Stimulated activated naive B cell treated with anti-CD40 and anti-IgM and Interleukin-4, amounts not matched to agents 10 μg/mL and 1 μg/mL and 100 μg/mL, for 72 hours (primary cell): Measurements from ENCODE around the gene CYP1A1.

ENCODE experiments used
- ATAC-seq, 2 donors: fragments of 150-1000 bp; cut with Tn5 transposase; replicated peaks; 2 replicates each; pipeline ENCODE4 v1.10.0; 2021; ENCODE audit warnings: moderate library complexity in 1 of 2
- DNase-seq: peaks from one replicate; pipeline ENCODE4 v3.0.0; 2021
- H3K27ac Mint-ChIP-seq: one replicate; pipeline ENCODE4 v1.8.0; 2022; ENCODE audit warnings: mild to moderate bottlenecking, mixed read lengths
- H3K27me3 Mint-ChIP-seq, 2 donors: one replicate each; pipeline ENCODE4 v1.8.0; 2022; ENCODE audit warnings: mixed read lengths in 2 of 2
- H3K36me3 Mint-ChIP-seq, 2 donors: one replicate each; pipeline ENCODE4 v1.8.0; 2022; ENCODE audit warnings: mixed read lengths in 2 of 2, mild to moderate bottlenecking in 1 of 2
- H3K4me1 Mint-ChIP-seq, 2 donors: one replicate each; pipeline ENCODE4 v1.8.0; 2022; ENCODE audit warnings: mixed read lengths in 2 of 2, mild to moderate bottlenecking in 1 of 2
- H3K4me3 Mint-ChIP-seq, 2 donors: one replicate each; pipeline ENCODE4 v1.8.0; 2022; ENCODE audit warnings: mild to moderate bottlenecking in 2 of 2, mixed read lengths in 2 of 2, moderate library complexity in 1 of 2
- H3K9me3 Mint-ChIP-seq, 2 donors: one replicate each; pipeline ENCODE4 v1.8.0; 2022; ENCODE audit warnings: mixed read lengths in 2 of 2, mild to moderate bottlenecking in 1 of 2

CYP1A1 gene

GRCh38 chr15:74695597-74696397, 29.5 kb downstream of the CYP1A1 start, which contains the start of gene EDC3:
Gene EDC3 (minus strand): TSS chr15:74696024. CDS start chr15:74675124, 20,900 bp downstream.
- Mint-ChIP-seq H3K27ac (peak within 1 kb of the TSS; percentile 100), H3K4me1 (peaks cover 18 to 29% of the 10 kb centered on the region in 2 donors)
- peak; percentile 96 to 98 for ATAC-seq

GRCh38 chr15:74692327-74692726, 33.0 kb downstream of the CYP1A1 start:
- H3K4me1 Mint-ChIP-seq: peaks cover 18 to 34% of the 10 kb centered on the region in 2 donors
- H3K27ac Mint-ChIP-seq: no peak overlapping the region
- H3K9me3 Mint-ChIP-seq: no peaks in the 10 kb centered on the region
- H3K4me3 Mint-ChIP-seq: no peak overlapping the region
- DNase-seq (no peak), ATAC-seq (no peak)
- no peaks in the 10 kb centered on the region for H3K27me3 Mint-ChIP-seq
- peaks cover 11 to 23% of the 10 kb centered on the region in 2 donors for H3K36me3 Mint-ChIP-seq

More at GRCh38 chr15:74695597-74696397, 29.5 kb downstream of the CYP1A1 start, which contains the start of gene EDC3:
- peak; percentile 79 for DNase-seq
- H3K27me3 Mint-ChIP-seq: no peaks in the 10 kb centered on the region
- H3K36me3 Mint-ChIP-seq: peaks cover 4 to 7% of the 10 kb centered on the region in 2 donors
- H3K4me3 Mint-ChIP-seq: peak within 1 kb of the TSS; percentile 99 to 100
- H3K9me3 Mint-ChIP-seq: no peaks in the 10 kb centered on the region

- Mint-ChIP-seq H3K27me3 (no peaks in the 10 kb centered on the region), H3K27ac (no peak overlapping the region), H3K4me1 (peaks cover 5 to 15% of the 10 kb centered on the region in 2 donors), H3K36me3 (peaks cover 6 to 27% of the 10 kb centered on the region in 2 donors), H3K4me3 (no peak overlapping the region), H3K9me3 (peaks cover 0 to 4% of the 10 kb centered on the region in 2 donors)
- no peak for DNase-seq
- ATAC-seq: no peak
Measured at GRCh38 chr15:74683758-74684157, 41.6 kb downstream of the CYP1A1 start.

- Mint-ChIP-seq H3K4me3 (no peak overlapping the region), H3K9me3 (peaks cover 0 to 4% of the 10 kb centered on the region in 2 donors), H3K27ac (no peak overlapping the region), H3K27me3 (no peaks in the 10 kb centered on the region), H3K4me1 (peaks cover 7 to 15% of the 10 kb centered on the region in 2 donors), H3K36me3 (peaks cover 6 to 27% of the 10 kb centered on the region in 2 donors)
- DNase-seq (no peak), ATAC-seq (no peak)
Measured at GRCh38 chr15:74682954-74683353, 42.4 kb downstream of the CYP1A1 start.

GRCh38 chr15:74680456-74680855, 44.9 kb downstream of the CYP1A1 start:
- H3K36me3 Mint-ChIP-seq: peaks cover 6 to 28% of the 10 kb centered on the region in 2 donors
- no peak overlapping the region for H3K4me3 Mint-ChIP-seq
- H3K4me1 Mint-ChIP-seq: peaks cover 7 to 24% of the 10 kb centered on the region in 2 donors
- H3K27ac Mint-ChIP-seq: no peak overlapping the region
- ATAC-seq (no peak), DNase-seq (no peak)
- no peaks in the 10 kb centered on the region for H3K27me3 Mint-ChIP-seq
- H3K9me3 Mint-ChIP-seq: peaks cover 0 to 4% of the 10 kb centered on the region in 2 donors

- no peak overlapping the region for H3K27ac Mint-ChIP-seq
- no peak for ATAC-seq
- no peak overlapping the region for H3K4me3 Mint-ChIP-seq
- no peaks in the 10 kb centered on the region for H3K9me3 Mint-ChIP-seq
- peaks cover 13 to 24% of the 10 kb centered on the region in 2 donors for H3K36me3 Mint-ChIP-seq
- peaks cover 5 to 22% of the 10 kb centered on the region in 2 donors for H3K4me1 Mint-ChIP-seq
- no peaks in the 10 kb centered on the region for H3K27me3 Mint-ChIP-seq
- no peak for DNase-seq
Measured at GRCh38 chr15:74676801-74677200, 48.5 kb downstream of the CYP1A1 start.

- peaks cover 5 to 22% of the 10 kb centered on the region in 2 donors for H3K4me1 Mint-ChIP-seq
- DNase-seq: no peak
Measured at GRCh38 chr15:74674161-74674560, 51.2 kb downstream of the CYP1A1 start.

GRCh38 chr15:74669627-74670026, 55.7 kb downstream of the CYP1A1 start:
- no peaks in the 10 kb centered on the region for H3K9me3 Mint-ChIP-seq
- H3K36me3 Mint-ChIP-seq: peaks cover 27 to 40% of the 10 kb centered on the region in 2 donors
- no peak overlapping the region for H3K27ac Mint-ChIP-seq
- H3K4me3 Mint-ChIP-seq: no peak overlapping the region
- no peak for ATAC-seq
- no peak for DNase-seq
- H3K4me1 Mint-ChIP-seq: peaks cover 0 to 10% of the 10 kb centered on the region in 2 donors
- no peaks in the 10 kb centered on the region for H3K27me3 Mint-ChIP-seq

More at GRCh38 chr15:74674161-74674560, 51.2 kb downstream of the CYP1A1 start:
- Mint-ChIP-seq H3K27me3 (no peaks in the 10 kb centered on the region), H3K4me3 (no peak overlapping the region), H3K27ac (no peak overlapping the region), H3K9me3 (no peaks in the 10 kb centered on the region), H3K36me3 (peaks cover 20 to 25% of the 10 kb centered on the region in 2 donors)
- ATAC-seq: no peak
